Measurements from ENCODE around the gene GGTLC2. TPM values are rescaled to one million over a fixed set of nuclear protein-coding genes. Genes with fewer than 3 reads are reported as not detected.
"Not testable (repeated sequence)": the region's sequence is repeated elsewhere in the genome, so short reads cannot be mapped to it uniquely, and the experiment has no call there.

GGTLC2 gene
- polyA plus RNA-seq, 1 donor from 2014 or later: not detected

DNA sequence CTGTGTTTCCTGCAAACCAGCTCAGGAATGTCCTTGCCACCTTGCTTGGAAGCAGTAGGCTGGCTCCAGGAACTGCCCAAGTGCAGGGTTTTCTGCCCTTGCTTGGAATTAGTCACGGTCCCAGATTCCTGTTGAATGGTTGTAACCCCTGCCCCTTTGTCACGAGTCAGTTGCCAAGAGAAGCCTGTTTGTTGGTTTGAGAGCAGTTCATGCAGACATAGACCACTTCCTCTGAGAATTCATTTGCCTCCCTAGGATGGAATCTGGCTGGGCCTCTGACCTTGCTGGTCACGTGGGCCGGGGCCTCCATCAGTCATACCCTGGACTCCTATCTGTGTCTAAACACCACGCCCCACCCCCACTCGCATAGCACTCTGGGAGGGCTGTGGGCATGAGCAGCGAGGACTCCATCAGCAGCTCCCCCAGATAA, 13.2 kb upstream of the GGTLC2 start:
- H3K9me3 ChIP-seq (ENCODE audit: low read length); H3F3A ChIP-seq (ENCODE audit: insufficient read depth, low read length, poor library complexity, severe bottlenecking); H4K20me1 ChIP-seq (ENCODE audit: insufficient read depth); H2AFZ ChIP-seq (ENCODE audit: low read depth, low read length); H3K27ac ChIP-seq (ENCODE audit: low read length); H3K27me3 ChIP-seq (ENCODE audit: insufficient read depth, low read depth, low read length); H3K4me2 ChIP-seq (ENCODE audit: low read length); H3K4me3 ChIP-seq (ENCODE audit: low read length); H3K79me2 ChIP-seq (replicated peaks; ENCODE audit: insufficient read depth, low read length); H3K9ac ChIP-seq (ENCODE audit: low read length); H3K36me3 ChIP-seq (ENCODE audit: insufficient read depth, low read length); H3K9me2 ChIP-seq (ENCODE audit: insufficient read depth, low read length): not testable (repeated sequence)

DNA sequence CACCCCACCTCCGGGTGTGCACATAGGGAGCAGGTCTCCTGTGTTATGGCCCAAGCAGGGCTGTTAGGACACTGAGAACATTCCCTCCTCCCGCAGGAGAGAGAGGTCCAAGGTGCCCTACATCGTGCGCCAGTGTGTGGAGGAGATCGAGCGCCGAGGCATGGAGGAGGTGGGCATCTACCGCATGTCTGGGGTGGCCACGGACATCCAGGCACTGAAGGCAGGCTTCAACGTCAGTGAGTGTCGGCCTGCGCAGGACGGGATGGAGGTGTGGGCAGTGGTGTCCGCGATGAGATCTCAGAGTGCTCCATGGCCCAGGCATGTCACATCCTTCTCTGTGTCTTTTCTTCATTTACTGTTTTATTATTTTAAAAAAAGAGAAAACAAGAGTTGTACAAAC, 12.2 kb upstream of the GGTLC2 start:
- H3K27me3 ChIP-seq (ENCODE audit: insufficient read depth, low read depth, low read length); H3K9me3 ChIP-seq (ENCODE audit: low read length); H3K4me2 ChIP-seq (ENCODE audit: low read length); H2AFZ ChIP-seq (ENCODE audit: low read depth, low read length); H3F3A ChIP-seq (ENCODE audit: insufficient read depth, low read length, poor library complexity, severe bottlenecking); H3K9me2 ChIP-seq (ENCODE audit: insufficient read depth, low read length); H3K27ac ChIP-seq (ENCODE audit: low read length); H3K9ac ChIP-seq (ENCODE audit: low read length); H3K79me2 ChIP-seq (replicated peaks; ENCODE audit: insufficient read depth, low read length); H3K36me3 ChIP-seq (ENCODE audit: insufficient read depth, low read length); H3K4me3 ChIP-seq (ENCODE audit: low read length); H4K20me1 ChIP-seq (ENCODE audit: insufficient read depth): not testable (repeated sequence)

DNA sequence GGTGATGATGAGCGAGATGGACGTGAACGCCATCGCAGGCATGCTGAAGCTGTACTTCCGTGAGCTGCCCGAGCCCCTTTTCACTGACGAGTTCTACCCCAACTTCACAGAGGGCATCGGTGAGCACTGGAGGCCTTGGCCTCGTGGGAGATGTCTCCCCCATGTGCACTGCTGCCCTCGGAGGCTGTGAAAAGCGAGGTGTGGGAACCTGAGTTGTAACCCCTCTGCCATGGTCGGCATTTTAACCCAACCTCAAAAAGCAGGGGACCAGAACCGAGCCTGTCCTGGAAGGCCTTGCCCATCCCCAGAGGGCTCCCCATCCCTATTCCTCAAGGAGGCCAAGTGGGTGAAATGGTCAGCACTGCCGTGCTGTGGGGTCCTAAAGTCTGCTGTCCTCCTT, 10.9 kb upstream of the GGTLC2 start:
- not testable (repeated sequence) for H3K4me3 ChIP-seq (ENCODE audit: low read length); H3K4me2 ChIP-seq (ENCODE audit: low read length); H3F3A ChIP-seq (ENCODE audit: insufficient read depth, low read length, poor library complexity, severe bottlenecking); H3K9me2 ChIP-seq (ENCODE audit: insufficient read depth, low read length); H3K9me3 ChIP-seq (ENCODE audit: low read length); H3K36me3 ChIP-seq (ENCODE audit: insufficient read depth, low read length); H3K27me3 ChIP-seq (ENCODE audit: insufficient read depth, low read depth, low read length); H4K20me1 ChIP-seq (ENCODE audit: insufficient read depth); H3K27ac ChIP-seq (ENCODE audit: low read length); H2AFZ ChIP-seq (ENCODE audit: low read depth, low read length); H3K79me2 ChIP-seq (replicated peaks; ENCODE audit: insufficient read depth, low read length); H3K9ac ChIP-seq (ENCODE audit: low read length)

DNA sequence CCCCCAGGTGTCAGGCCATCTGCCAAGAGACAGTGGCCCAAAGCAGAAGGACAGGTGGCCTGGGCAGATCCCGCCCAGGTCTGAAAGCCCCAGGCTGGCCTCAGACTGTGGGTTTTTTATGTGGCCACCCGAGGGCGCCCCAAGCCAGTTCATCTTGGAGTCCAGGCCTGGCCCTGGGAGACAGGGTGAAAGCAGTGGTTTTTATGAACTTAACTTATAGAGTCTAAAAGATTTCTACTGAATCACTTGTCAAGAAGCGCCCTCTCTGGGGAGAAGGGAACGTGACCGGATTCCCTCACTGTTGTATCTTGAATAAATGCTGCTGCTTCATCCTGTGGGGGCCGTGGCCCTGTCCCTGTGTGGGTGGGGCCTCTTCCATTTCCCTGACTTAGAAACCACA, 8.2 kb upstream of the GGTLC2 start:
- not testable (repeated sequence) for H3F3A ChIP-seq (ENCODE audit: insufficient read depth, low read length, poor library complexity, severe bottlenecking); H3K27ac ChIP-seq (ENCODE audit: low read length); H3K27me3 ChIP-seq (ENCODE audit: insufficient read depth, low read depth, low read length); H3K4me2 ChIP-seq (ENCODE audit: low read length); H3K79me2 ChIP-seq (replicated peaks; ENCODE audit: insufficient read depth, low read length); H3K9me3 ChIP-seq (ENCODE audit: low read length); H3K4me3 ChIP-seq (ENCODE audit: low read length); H2AFZ ChIP-seq (ENCODE audit: low read depth, low read length); H4K20me1 ChIP-seq (ENCODE audit: insufficient read depth); H3K9ac ChIP-seq (ENCODE audit: low read length); H3K36me3 ChIP-seq (ENCODE audit: insufficient read depth, low read length); H3K9me2 ChIP-seq (ENCODE audit: insufficient read depth, low read length)

DNA sequence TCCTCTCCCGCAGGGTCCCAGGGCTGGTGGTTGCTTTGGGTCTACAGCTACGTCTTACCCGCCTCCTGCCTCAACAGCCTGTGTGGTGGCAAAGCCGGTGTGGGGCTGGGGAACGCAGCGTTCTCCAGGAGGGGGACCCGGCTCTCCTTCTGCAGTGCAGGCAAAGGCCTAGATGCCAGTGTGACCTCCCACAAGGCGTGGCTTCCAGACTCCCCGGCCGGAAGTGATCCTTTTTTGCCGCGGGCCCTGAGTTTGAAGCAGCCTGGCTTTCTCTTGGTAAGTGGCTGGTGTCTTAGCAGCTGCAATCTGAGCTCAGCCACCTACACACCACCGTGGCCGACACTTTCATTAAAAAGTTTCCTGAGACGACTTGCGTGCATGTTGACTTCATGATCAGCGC, 6.1 kb upstream of the GGTLC2 start:
- not testable (repeated sequence) for H3K9me3 ChIP-seq (ENCODE audit: low read length); H3K9me2 ChIP-seq (ENCODE audit: insufficient read depth, low read length); H3F3A ChIP-seq (ENCODE audit: insufficient read depth, low read length, poor library complexity, severe bottlenecking)

DNA sequence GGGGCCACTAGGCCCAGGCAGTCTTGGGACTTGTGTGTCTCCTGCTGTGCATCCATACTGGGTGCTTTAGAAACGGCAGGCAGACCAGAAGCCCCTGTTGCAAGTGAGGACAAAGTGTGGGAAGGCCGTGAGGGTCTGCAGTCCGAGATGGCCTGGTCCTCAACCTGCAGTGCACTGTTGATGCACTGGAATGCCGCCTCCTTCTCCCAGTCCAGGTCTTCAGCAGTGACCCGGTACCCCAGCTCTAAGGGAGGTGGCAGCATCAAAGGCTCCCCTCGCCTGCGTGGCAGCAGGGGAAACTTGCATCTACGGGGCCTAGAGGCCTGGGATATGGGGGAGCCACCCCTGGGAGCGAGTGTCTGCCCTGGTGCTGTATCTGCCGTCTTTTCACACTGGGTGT, 2.2 kb upstream of the GGTLC2 start:
- H3K79me2 ChIP-seq (replicated peaks; ENCODE audit: insufficient read depth, low read length); H3K27ac ChIP-seq (ENCODE audit: low read length); H3K9me2 ChIP-seq (ENCODE audit: insufficient read depth, low read length); H3K4me2 ChIP-seq (ENCODE audit: low read length); H3F3A ChIP-seq (ENCODE audit: insufficient read depth, low read length, poor library complexity, severe bottlenecking); H3K9me3 ChIP-seq (ENCODE audit: low read length); H3K4me3 ChIP-seq (ENCODE audit: low read length); H3K9ac ChIP-seq (ENCODE audit: low read length); H3K36me3 ChIP-seq (ENCODE audit: insufficient read depth, low read length); H3K27me3 ChIP-seq (ENCODE audit: insufficient read depth, low read depth, low read length); H2AFZ ChIP-seq (ENCODE audit: low read depth, low read length); H4K20me1 ChIP-seq (ENCODE audit: insufficient read depth): not testable (repeated sequence)

More for the DNA sequence above, 6.1 kb upstream of the GGTLC2 start:
- not testable (repeated sequence) for H3K27me3 ChIP-seq (ENCODE audit: insufficient read depth, low read depth, low read length); H3K36me3 ChIP-seq (ENCODE audit: insufficient read depth, low read length); H3K79me2 ChIP-seq (replicated peaks; ENCODE audit: insufficient read depth, low read length); H2AFZ ChIP-seq (ENCODE audit: low read depth, low read length); H3K4me3 ChIP-seq (ENCODE audit: low read length); H3K27ac ChIP-seq (ENCODE audit: low read length); H4K20me1 ChIP-seq (ENCODE audit: insufficient read depth); H3K4me2 ChIP-seq (ENCODE audit: low read length); H3K9ac ChIP-seq (ENCODE audit: low read length)

DNA sequence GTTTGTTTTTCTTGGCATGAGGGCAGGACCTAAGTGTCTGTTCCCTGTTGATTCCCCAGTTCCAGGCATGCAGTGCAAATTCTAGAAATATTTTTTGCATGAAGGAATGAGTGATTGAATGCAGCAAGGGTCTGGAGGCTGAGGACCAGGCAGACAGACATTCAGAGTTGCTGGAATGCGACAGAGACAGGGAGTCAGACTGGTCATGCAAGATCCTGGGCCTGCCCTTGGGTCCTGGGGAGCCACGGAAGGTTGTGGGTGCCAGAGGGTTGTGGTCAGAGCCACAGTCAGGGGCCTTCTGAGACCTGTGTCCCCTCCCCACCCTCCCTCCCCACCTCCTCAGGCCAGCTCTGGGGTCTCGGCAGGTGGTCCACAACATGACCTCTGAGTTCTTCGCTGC, 1.6 kb downstream of the GGTLC2 start:
- H3K79me2 ChIP-seq (replicated peaks; ENCODE audit: insufficient read depth, low read length); H3K36me3 ChIP-seq (ENCODE audit: insufficient read depth, low read length); H3K27ac ChIP-seq (ENCODE audit: low read length); H3K4me2 ChIP-seq (ENCODE audit: low read length); H3K9me2 ChIP-seq (ENCODE audit: insufficient read depth, low read length); H2AFZ ChIP-seq (ENCODE audit: low read depth, low read length); H3K9me3 ChIP-seq (ENCODE audit: low read length); H3K4me3 ChIP-seq (ENCODE audit: low read length); H4K20me1 ChIP-seq (ENCODE audit: insufficient read depth); H3F3A ChIP-seq (ENCODE audit: insufficient read depth, low read length, poor library complexity, severe bottlenecking); H3K27me3 ChIP-seq (ENCODE audit: insufficient read depth, low read depth, low read length); H3K9ac ChIP-seq (ENCODE audit: low read length): not testable (repeated sequence)

DNA sequence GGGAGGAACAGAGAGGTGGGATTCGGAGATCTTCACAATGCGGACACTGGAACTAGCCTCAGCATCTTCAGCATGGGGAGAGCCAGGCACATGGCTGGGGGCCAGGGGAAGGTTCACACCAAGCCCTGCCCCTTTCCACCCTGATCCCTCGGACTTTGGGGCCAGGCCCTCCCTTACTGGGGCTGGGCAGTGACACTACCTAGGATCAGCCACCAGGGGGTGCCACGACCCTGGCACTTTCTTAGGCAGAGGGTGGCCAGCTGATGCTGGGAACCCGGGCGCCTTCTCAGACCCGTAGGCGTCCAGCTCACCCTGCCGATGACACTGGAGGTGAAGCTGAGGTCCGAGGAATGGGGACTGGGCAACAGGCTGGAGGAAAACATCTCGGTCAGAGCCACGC, 3.5 kb downstream of the GGTLC2 start:
- H3K27me3 ChIP-seq (ENCODE audit: insufficient read depth, low read depth, low read length); H3K4me2 ChIP-seq (ENCODE audit: low read length); H3K36me3 ChIP-seq (ENCODE audit: insufficient read depth, low read length); H3K9me2 ChIP-seq (ENCODE audit: insufficient read depth, low read length); H3K79me2 ChIP-seq (replicated peaks; ENCODE audit: insufficient read depth, low read length); H3F3A ChIP-seq (ENCODE audit: insufficient read depth, low read length, poor library complexity, severe bottlenecking); H3K9me3 ChIP-seq (ENCODE audit: low read length); H3K9ac ChIP-seq (ENCODE audit: low read length); H4K20me1 ChIP-seq (ENCODE audit: insufficient read depth); H2AFZ ChIP-seq (ENCODE audit: low read depth, low read length); H3K4me3 ChIP-seq (ENCODE audit: low read length); H3K27ac ChIP-seq (ENCODE audit: low read length): not testable (repeated sequence)

All from neural cell (in vitro differentiated cells).